Skin of body (tissue), 2 donors: ENCODE results near the gene OPCML. TPM values are rescaled to one million over a fixed set of nuclear protein-coding genes. Genes with fewer than 3 reads are reported as not detected.

Source experiments
- DNase-seq: peaks from one replicate; lab custom pipeline; 2025; lab: John Stamatoyannopoulos, UW
- total RNA-seq: library from RNA; depleted of rRNA; stranded (reverse); fragments of >200 nt; gene quantifications from one replicate; pipeline ENCODE4 v1.2.3, GENCODE V29; 2014

OPCML gene
- total RNA-seq, 1 donor from 2014 or later = 0.49 TPM

DNA sequence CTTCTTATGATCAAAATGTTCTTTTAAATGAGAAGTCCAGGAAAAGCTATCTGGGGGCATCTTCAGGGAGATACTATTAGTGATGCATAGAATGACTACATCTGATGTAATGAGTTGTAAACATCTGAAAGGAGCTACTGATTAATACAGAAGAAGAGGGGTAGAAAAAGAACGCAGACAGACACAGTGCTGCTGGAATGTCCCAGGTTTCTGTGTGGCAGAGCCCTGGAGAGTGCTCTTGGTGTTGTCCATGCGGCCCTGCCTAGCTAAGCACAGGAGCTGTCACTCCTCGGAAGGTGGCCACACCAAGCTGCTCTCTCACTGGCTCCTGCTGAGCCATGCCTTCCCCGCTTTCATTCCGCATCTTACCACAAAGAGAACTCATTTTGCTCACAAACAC, 768.8 kb downstream of the OPCML start:
- no peak for DNase-seq

DNA sequence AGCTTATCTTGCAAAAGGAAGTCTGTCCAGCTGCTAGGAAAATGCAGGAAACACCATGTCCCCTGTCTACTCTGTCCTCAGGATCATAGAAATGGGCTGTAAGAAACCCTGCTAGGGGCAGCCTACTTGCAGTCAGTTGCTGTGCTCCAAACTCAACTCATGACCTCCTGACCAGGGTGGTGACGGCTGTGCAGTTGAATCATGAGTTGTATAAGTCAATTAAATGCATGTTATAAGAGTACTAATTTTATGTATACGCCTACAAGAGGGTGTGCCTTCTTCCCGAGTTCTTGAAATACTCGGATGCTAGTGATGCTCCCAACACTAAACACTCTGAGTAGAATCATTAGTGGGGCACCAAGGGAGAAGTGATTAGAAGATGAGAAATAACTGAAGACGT, 776.4 kb downstream of the OPCML start:
- no peak for DNase-seq

DNA sequence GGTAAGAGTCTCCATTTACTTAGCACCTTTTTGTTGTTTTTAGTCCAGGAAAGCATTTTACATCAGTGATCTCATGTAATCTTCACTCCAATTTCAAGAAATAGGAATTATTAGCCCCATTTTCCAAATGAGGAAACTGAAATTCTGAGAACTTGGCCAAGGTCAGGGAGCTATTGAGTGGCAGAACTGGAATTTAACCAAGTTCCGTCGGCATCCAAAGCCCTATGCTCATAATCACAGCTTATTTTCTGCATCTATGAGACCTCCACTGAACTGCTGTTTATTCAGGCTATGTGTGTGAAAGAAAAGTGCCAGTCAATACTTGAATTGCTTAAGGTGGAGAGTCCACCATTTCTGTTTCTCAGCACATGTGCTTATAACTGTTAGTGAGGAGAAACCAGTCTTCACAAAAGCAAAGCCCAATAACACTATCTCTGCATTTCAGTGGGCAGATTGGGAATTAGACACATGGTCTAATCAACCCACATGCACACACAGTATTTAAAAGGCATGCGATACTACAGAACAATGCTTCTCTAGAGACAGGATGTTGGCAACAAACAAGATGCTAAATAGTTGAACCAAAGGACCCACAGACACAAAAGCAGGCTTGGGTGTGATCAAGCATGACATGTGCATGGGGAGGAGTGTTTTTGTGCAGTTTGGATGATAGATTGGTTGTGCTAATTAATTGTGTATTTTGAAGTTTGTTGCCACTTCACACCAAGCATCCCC, 780.6 kb downstream of the OPCML start:
- DNase-seq = no peak

- no peak for DNase-seq
Observed at GRCh38 chr11:132746305-132746704, 786.0 kb downstream of the OPCML start.

GRCh38 chr11:132745306-132745705, 787.0 kb downstream of the OPCML start:
- DNase-seq = no peak

GRCh38 chr11:132744771-132745170, 787.5 kb downstream of the OPCML start:
- no peak for DNase-seq

DNA sequence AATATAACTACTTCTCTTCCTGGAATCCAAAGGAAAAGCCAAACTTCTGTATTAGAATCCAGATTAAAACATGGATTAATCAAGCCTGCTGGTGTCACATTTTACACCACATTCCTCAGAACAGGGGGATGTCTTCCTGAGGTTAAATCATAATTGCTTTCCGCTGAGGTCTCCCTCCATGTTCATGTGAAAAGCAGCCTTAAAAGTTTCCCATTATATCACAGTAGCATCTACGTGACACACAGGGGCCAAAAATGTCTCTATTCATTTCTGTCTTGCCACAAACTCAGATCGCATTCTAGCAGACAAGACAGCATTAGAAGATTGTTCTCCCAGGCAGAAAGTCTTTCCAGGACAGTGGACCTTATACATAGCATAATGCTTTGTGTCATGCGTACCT, 788.7 kb downstream of the OPCML start:
- no peak for DNase-seq

DNA sequence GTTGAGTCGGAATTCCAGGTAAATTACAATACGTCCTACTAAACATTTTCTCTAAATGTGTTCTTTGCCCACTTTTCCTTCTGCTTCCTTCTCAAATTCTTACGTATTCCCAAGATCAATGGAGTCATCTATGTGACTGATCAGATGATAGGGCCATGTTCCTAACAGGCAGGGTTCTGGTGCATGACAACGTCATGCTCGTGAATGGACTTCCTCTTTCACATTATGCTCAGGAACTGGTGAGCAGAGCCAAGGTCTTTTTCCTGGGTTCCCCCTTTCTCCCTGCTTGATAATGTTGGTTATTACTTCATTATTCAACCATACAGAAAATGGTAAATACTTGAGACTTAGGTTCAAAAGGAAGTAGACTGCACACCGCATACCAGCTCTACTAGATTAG, 789.4 kb downstream of the OPCML start:
- no peak for DNase-seq

GRCh38 chr11:132734217-132734616, 798.1 kb downstream of the OPCML start:
- no peak for DNase-seq

GRCh38 chr11:132728026-132728425, 804.3 kb downstream of the OPCML start:
- DNase-seq = no peak

- DNase-seq = no peak
Observed at GRCh38 chr11:132721526-132721925, 810.8 kb downstream of the OPCML start.

- no peak for DNase-seq
Observed at GRCh38 chr11:132719684-132720083, 812.6 kb downstream of the OPCML start.

DNA sequence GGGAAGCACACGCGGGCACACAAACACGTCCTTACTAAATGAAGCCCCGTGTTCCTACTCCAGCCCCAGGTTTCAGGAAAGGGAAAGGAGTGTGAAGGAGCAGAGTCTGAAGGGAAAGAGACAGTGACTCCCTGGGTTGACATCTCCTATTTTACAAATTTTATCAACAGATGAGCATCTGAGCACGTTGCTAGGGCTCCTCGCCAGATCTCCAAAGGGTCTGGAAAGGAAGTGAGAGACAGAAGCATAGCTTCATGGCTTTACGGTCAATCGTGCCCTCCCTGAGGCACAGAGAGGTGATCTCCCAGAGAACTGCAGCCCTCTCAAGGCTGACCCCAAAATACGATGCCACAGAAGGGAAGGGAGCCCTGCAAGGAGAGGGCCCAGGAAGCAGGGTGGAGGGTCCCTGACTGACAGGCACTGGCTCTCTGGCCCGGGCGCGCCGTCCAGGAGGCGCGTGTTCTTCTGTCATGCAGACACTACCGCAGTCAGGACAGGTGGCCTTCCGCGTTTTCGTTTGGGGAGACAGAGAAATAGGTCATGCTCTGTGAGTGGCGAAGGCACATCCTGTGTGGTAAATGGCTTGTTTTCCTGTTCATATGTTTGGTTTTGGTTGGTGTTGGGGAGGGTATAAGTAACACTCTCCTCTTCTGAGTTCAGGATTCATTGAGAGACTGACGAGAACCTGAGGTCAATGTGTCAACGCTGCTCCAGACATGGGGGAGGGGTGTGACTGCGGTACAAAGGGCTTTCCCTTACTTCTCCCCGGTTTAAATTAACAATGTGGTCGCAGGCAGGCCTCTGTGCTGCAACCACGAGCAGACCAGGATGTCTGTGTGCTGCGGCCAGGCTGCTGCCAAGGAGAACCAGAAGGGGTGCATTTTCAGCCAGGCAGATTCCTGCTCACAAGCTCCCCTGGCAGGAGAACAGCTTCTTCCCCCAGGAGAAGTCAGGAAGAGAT, 813.3 kb downstream of the OPCML start:
- no peak for DNase-seq

GRCh38 chr11:132717824-132718223, 814.5 kb downstream of the OPCML start:
- DNase-seq = no peak

DNA sequence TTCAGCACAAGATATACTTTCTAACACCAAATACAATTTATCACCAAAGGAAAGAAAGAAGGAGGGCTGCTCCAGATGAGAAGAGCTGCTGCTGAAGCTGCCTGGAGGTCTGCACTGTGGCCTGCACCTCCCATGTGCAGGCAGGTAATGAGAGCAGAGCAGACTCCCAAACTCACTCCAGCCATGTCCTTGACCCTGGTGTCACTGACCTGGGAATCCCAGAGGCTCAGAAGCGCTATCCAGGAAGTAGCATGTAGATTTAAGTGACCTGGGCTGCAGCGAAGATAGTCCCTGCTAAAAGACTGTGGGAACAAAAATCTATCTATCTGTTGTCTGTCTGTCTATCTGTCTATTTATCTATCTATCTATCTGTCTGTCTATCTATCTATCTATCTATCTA, 816.3 kb downstream of the OPCML start:
- no peak for DNase-seq

DNA sequence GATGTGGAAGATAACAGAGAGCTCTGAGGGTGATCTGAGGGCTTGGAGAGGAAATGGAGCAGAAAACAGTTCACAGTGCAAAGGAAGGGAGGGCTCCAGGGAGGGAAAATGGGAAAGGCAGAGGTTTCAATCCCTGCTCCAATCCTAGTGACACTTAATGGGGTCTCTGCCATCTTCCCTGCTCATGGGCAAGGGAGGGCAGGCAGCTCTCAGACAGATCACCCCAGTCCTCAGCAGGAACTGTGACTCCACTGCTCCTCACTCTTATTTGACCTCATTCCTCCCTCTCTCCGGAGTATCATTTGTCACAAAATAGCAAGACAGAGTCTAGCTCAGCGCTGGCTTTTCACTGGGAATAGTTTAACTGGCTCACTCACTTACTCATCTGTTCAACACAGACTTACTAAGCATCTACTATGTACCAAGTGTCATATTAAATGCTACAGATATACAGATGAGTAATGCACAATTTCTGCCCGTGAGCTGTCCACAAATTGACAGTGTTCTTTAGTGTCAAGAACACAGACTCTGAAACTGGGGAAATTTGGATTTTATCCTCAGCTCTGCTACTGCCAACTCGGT, 817.4 kb downstream of the OPCML start:
- no peak for DNase-seq

DNA sequence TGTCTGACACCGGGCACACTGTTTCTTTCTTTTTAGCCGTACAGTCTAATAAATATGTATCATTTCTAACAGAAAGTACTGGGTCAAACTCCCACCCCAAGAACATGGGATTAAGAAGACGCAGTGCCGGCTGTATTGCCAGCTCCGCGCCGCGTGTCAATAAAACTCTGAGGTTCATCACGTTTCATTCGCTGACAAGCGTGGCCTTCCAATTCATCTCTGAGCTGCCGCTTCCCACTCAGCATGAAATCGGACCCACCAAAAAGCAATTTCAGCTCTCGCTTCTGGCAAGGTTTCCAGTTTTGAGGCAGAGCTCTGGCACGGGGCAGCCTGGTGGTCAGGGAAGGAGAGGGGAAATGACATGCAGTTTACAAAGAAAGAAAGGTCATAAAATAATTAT, 819.8 kb downstream of the OPCML start:
- DNase-seq = no peak

DNA sequence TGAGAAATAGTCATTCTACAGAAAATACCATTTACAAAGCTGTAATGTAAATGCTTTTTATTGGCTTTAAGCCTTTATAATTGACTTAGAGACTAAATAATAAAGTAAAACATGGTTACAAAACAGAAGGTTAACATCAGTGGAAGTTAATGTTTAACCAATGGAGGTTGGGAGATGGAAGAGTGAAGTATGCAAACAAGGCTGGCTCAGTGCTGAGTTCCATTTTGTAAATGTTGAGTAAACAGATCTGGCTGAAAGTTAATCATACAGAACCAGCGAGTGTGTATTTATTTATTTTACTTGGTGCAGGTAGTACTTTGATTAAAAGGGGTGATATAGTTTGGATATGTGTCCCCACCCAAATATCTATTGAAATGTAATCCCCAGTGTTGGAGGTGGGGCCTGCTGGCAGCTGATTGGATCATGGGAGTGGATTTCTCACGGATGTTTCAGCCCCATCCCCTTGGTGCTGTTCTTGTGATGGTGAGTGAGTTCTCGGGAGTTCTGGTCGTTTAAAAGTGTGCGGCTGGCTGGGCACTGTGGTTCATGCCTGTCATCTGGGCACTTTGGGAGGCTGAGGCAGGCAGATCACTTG, 827.4 kb downstream of the OPCML start:
- DNase-seq = no peak

- no peak for DNase-seq
Observed at GRCh38 chr11:132692891-132693290, 839.4 kb downstream of the OPCML start.

GRCh38 chr11:132691848-132692550, 840.3 kb downstream of the OPCML start:
- DNase-seq = no peak

DNA sequence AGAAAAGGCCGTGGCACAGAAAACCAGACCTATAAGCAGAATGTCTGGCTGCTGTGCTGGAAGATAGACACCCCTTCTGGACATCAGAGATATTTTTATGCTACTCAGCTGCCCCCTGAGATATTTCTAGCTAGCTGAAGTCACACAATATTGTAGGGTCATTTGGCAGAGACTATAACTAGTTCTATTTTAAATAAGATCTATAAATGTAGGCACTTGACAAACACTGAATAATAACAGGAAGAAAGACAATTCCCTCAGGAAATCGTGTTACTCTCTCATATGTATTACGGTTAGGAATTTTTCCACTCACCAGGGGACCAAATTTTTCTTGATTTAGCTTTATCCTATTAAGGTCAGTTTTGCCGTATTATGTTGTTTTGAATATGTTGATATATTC, 845.4 kb downstream of the OPCML start:
- peak; percentile 17 for DNase-seq
